Measurements from ENCODE around the gene UBXN11. TPM values are rescaled to one million over a fixed set of nuclear protein-coding genes. Genes with fewer than 3 reads are reported as not detected.
A peak's percentile ranks its signal among the peaks of the same experiment; 100 is the strongest.

Gene UBXN11
- total and polyA plus RNA-seq, 2 of the 13 experiments (the other 11 are each of a cell fraction or from before 2014, with no cell fraction given) = 9.3 to 10.4 TPM

- no peak for TF ChIP-seq ZNF558 (CRISPR knock-in tag; IDR thresholded peaks at IDR 0.05; ENCODE audit: borderline replicate concordance)
- peak; percentile 92 for TF ChIP-seq RXRA (CRISPR knock-in tag; IDR thresholded peaks at IDR 0.05)
- TF ChIP-seq ZNF878 (CRISPR knock-in tag; IDR thresholded peaks at IDR 0.05) = no peak
- no peak for TF ChIP-seq SNAPC4 (CRISPR knock-in tag; IDR thresholded peaks at IDR 0.05)
- TF ChIP-seq TFDP2 (CRISPR knock-in tag; IDR thresholded peaks at IDR 0.05) = peak; percentile 49; the same call in 1 of the 2 replicates
- TF ChIP-seq RCOR2 (CRISPR knock-in tag; IDR thresholded peaks at IDR 0.05) = peak; percentile 77
- no peak for TF ChIP-seq ZNF329 (CRISPR knock-in tag; IDR thresholded peaks at IDR 0.05; ENCODE audit: low read depth)
- TF ChIP-seq MED13 (CRISPR knock-in tag; IDR thresholded peaks at IDR 0.05) = no peak
- peak; percentile 43; the same call in 1 of the 2 replicates for TF ChIP-seq HHEX (CRISPR knock-in tag; IDR thresholded peaks at IDR 0.05)
- TF ChIP-seq ZNF256 (CRISPR knock-in tag; conservative IDR thresholded peaks at IDR 0.05) = no peak
- TF ChIP-seq SIN3B (IDR thresholded peaks at IDR 0.05; ENCODE audit: low read length) = no peak
- peak; percentile 88 for TF ChIP-seq ZNF12 (CRISPR knock-in tag; IDR thresholded peaks at IDR 0.05)
- no peak for TF ChIP-seq ZFP41 (CRISPR knock-in tag; IDR thresholded peaks at IDR 0.05; ENCODE audit: borderline replicate concordance)
- no peak for TF ChIP-seq ADNP (CRISPR knock-in tag; IDR thresholded peaks at IDR 0.05)
- no peak for TF ChIP-seq ATRX (CRISPR knock-in tag; IDR thresholded peaks at IDR 0.05; ENCODE audit: borderline replicate concordance)
- 0 out of 2 replicates have a peak, but pooled peaks have one; percentile 31 for TF ChIP-seq TAF1 (CRISPR knock-in tag; IDR thresholded peaks at IDR 0.05)
- TF ChIP-seq MIER2 (CRISPR knock-in tag; IDR thresholded peaks at IDR 0.05) = peak; percentile 65
- no peak for TF ChIP-seq SIX1 (CRISPR knock-in tag; IDR thresholded peaks at IDR 0.05; ENCODE audit: borderline replicate concordance)
- peak in 1 of 2 experiments; percentile 51; a peak in 1 of 4 replicates for TF ChIP-seq KLF16 (CRISPR knock-in tag; IDR thresholded peaks at IDR 0.05)
- no peak for TF ChIP-seq PBX2 (CRISPR knock-in tag; IDR thresholded peaks at IDR 0.05)
- peak; percentile 95 for TF ChIP-seq HNF1B (CRISPR knock-in tag; IDR thresholded peaks at IDR 0.05)
- TF ChIP-seq EEA1 (CRISPR knock-in tag; IDR thresholded peaks at IDR 0.05; ENCODE audit: borderline replicate concordance) = no peak
Measured at GRCh38 chr1:26350701-26351589, 44.5 kb upstream of the UBXN11 start (continued).
